Kidney epithelial cell (primary cell): ENCODE measurements around the gene UPK2. TPM values are rescaled to one million over a fixed set of nuclear protein-coding genes. Genes with fewer than 3 reads are reported as not detected.
"Not testable (repeated sequence)": the region's sequence is repeated elsewhere in the genome, so short reads cannot be mapped to it uniquely, and the experiment has no call there.

Experiments used
- DNase-seq: peaks from one replicate; pipeline ENCODE4 v3.0.0-alpha.2; 2010; ENCODE audit warnings: low read depth
- H3K27me3 ChIP-seq: 2 replicates; pipeline ENCODE4 v1.6.0; 2011; ENCODE audit warnings: low read length; ENCODE audit not compliant: control insufficient read depth, insufficient read depth
- H3K36me3 ChIP-seq: 2 replicates; pipeline ENCODE4 v1.5.1; 2011; ENCODE audit warnings: low read length; ENCODE audit not compliant: control insufficient read depth, insufficient read depth
- H3K4me3 ChIP-seq: 2 replicates; pipeline ENCODE4 v1.5.1; 2011; ENCODE audit warnings: low read depth, mild to moderate bottlenecking, control low read depth, low read length
- total RNA-seq: library from RNA; depleted of rRNA; stranded (reverse); fragments of >200 nt; gene quantifications from 2 replicates; pipeline ENCODE4 v1.2.3, GENCODE V29; 2015
- TF ChIP-seq, protein P1 (sequence below): IDR thresholded peaks from 2 replicates; pipeline ENCODE4 v1.5.1; 2011; ENCODE audit warnings: mild to moderate bottlenecking, moderate library complexity, low read length, control low read depth, inconsistent platforms; ENCODE audit not compliant: insufficient read depth, poor library complexity, severe bottlenecking

Gene UPK2
- total RNA-seq, 1 donor from 2014 or later, result 0.25 TPM

DNA sequence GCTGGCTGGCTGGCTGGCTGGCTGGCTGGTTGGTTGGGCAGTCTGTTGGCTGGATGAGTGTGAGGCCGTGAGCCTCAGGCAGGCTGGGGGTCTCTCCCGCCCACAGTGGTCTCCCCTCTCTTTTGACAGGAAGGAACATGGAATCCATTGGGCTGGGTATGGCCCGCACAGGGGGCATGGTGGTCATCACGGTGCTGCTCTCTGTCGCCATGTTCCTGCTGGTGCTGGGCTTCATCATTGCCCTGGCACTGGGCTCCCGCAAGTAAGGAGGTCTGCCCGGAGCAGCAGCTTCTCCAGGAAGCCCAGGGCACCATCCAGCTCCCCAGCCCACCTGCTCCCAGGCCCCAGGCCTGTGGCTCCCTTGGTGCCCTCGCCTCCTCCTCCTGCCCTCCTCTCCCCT lies 1.9 kb downstream of the UPK2 start:
- Histone ChIP-seq H3K4me3 (no peak overlapping the region), H3K36me3 (no peaks in the 10 kb centered on the region), H3K27me3 (peaks cover 16% of the 10 kb centered on the region)
- TF ChIP-seq, protein P1, sequence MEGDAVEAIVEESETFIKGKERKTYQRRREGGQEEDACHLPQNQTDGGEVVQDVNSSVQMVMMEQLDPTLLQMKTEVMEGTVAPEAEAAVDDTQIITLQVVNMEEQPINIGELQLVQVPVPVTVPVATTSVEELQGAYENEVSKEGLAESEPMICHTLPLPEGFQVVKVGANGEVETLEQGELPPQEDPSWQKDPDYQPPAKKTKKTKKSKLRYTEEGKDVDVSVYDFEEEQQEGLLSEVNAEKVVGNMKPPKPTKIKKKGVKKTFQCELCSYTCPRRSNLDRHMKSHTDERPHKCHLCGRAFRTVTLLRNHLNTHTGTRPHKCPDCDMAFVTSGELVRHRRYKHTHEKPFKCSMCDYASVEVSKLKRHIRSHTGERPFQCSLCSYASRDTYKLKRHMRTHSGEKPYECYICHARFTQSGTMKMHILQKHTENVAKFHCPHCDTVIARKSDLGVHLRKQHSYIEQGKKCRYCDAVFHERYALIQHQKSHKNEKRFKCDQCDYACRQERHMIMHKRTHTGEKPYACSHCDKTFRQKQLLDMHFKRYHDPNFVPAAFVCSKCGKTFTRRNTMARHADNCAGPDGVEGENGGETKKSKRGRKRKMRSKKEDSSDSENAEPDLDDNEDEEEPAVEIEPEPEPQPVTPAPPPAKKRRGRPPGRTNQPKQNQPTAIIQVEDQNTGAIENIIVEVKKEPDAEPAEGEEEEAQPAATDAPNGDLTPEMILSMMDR, result no peak
- no peak for DNase-seq

DNA sequence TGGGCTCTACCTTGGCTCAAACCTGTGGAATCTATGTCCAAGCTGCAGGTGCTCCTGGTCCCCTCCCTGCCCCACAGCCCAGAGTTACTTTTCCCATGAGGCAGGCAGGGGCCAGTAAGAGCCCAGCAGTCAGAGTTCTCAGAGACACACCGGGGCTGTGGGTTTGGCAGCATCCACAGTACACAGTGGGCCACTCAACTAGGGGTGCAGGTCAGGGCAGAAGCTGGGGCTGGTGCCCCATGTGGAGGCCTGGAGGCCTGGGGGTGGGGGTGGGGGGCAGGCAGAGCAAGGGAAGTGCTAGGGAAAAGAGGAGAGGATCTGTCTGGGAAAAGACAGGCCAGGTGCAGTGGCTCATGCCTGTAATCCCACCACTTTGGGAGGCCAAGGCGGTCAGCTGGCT lies 2.5 kb downstream of the UPK2 start:
- Histone ChIP-seq H3K4me3 (no peak overlapping the region), H3K27me3 (peaks cover 10% of the 10 kb centered on the region), H3K36me3 (no peaks in the 10 kb centered on the region)
- DNase-seq, result no peak
- TF ChIP-seq, protein P1, result no peak

DNA sequence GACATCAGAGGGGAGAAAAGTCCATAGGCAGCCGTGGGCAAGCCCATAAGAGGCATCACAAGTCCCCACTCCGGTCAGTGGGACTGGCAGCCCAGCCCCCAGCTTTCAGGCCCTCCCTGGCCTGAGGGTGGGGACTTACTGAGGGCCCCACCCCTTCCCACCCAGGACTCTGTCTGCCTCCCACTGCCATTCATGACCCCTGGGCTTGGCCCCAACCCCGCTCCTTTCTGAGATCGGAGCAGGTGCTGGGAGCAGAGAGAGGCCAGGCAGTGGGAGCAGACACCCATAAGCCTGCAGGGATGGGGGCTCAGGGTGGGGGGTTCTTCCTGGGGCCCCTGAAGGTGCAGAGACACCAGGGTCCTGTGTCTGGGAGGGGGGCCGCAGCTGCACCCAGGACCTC lies 5.1 kb downstream of the UPK2 start:
- Histone ChIP-seq H3K27me3 (peaks cover 8% of the 10 kb centered on the region), H3K36me3 (no peaks in the 10 kb centered on the region), H3K4me3 (no peak overlapping the region)
- TF ChIP-seq, protein P1, result no peak
- DNase-seq, result no peak

DNA sequence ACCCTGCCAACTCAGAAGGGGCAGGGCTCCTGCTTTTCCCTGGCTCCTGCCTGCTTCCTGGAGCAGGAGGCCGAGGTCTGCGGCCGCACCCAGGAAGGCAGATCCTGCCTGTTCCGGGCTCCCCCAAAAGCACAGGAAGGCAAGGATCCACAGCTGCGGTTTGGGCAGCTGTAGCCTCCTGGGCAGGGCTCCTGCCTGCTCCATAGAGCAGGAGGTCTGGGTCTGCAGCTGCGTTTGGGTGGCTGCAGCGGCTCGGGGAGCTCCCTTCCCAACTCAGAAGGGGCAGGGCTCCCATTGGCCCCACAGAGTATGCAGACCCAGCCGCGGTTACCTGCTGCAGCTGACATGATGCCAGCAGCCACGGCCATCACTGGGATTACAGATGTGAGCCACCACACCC lies 5.5 kb downstream of the UPK2 start:
- no peak for DNase-seq
- Histone ChIP-seq H3K27me3 (peaks cover 8% of the 10 kb centered on the region), H3K36me3 (no peaks in the 10 kb centered on the region), H3K4me3 (no peak overlapping the region)
- TF ChIP-seq, protein P1, result no peak

DNA sequence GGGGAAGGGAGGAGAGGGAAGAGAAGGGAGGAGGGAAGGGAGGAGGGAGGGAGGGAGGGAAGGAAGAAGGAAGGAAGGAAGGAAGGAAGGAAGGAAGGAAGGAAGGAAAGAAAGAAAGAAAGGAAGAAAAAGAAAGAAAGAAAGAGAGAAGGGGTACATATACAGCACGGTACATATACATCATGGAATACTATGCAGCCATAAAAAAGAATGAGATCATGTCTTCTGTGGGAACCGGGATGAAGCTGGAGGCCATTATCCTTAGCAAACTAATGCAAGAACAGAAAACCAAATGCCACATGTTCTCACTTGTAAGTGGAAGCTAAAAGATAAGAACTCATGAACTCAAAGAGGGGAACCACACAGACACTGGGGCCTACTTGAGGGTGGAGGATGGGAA lies 13.4 kb downstream of the UPK2 start:
- DNase-seq, H3K27me3 ChIP-seq, H3K4me3 ChIP-seq, H3K36me3 ChIP-seq: not testable (repeated sequence)

DNA sequence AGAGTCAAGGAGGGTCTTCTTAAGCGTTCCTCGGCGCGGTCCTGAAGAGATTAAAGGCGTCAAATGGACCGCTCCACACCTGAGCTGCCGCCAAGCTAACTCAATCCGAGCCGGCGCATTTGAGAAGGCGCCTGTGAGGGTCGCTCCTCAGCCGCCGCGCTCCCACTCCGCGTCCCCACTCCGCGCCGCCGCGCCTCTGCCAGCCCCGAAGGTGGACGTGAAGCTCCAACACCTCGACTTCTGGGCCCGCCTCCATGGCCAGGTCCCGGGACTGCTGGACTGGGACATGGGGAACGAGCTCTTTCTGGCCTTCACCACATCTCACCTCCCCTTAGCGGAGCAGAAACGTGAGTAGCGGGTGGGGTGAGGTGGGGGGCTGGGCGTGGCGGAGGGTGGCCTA lies 15.5 kb downstream of the UPK2 start, which contains the start of gene FOXR1:
TSS of gene FOXR1 (plus strand) at position 116 of the 400 bp plus-strand sequence. CDS start at position 287, 171 bp downstream.
- no peak within 1 kb of the TSS for H3K4me3 ChIP-seq
- peaks cover 6% of the 10 kb centered on the region for H3K27me3 ChIP-seq
- no peaks in the 10 kb centered on the region for H3K36me3 ChIP-seq
- DNase-seq, result no peak
- TF ChIP-seq, protein P1, result no peak
